GM12865 (cell line): ENCODE measurements around the gene ATP9B.

ENCODE experiments used
- DNase-seq: peaks from one replicate; pipeline ENCODE4 v3.0.0; 2010; ENCODE audit warnings: low read depth
- H3K4me3 ChIP-seq: 2 replicates; pipeline ENCODE4 v1.5.1; 2011; ENCODE audit warnings: mild to moderate bottlenecking, low read depth, low read length, control low read depth
- TF ChIP-seq, protein P1 (sequence below): IDR thresholded peaks from 2 replicates; pipeline ENCODE4 v1.5.1; 2011; ENCODE audit warnings: low read length, control low read depth, low read depth, inconsistent platforms; ENCODE audit not compliant: insufficient read depth; ENCODE audit errors: missing control alignments

The ATP9B gene

DNA sequence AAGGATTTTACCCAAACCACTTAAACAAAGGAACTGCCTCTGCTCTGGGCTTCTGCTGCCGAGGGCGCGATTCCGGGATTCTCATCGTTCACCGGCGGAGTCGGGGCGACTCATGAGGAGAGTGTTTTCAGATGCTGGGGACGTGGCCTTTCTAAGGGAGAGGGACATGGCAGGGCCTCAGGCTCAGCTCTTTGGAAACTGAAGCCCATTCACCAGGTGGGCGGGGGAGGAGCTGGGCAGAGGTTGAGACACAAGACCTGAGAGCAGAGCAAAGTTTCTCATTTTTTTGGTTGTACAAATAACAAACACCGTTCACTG is 356.3 kb downstream of the ATP9B start:
- TF ChIP-seq, protein P1, sequence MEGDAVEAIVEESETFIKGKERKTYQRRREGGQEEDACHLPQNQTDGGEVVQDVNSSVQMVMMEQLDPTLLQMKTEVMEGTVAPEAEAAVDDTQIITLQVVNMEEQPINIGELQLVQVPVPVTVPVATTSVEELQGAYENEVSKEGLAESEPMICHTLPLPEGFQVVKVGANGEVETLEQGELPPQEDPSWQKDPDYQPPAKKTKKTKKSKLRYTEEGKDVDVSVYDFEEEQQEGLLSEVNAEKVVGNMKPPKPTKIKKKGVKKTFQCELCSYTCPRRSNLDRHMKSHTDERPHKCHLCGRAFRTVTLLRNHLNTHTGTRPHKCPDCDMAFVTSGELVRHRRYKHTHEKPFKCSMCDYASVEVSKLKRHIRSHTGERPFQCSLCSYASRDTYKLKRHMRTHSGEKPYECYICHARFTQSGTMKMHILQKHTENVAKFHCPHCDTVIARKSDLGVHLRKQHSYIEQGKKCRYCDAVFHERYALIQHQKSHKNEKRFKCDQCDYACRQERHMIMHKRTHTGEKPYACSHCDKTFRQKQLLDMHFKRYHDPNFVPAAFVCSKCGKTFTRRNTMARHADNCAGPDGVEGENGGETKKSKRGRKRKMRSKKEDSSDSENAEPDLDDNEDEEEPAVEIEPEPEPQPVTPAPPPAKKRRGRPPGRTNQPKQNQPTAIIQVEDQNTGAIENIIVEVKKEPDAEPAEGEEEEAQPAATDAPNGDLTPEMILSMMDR = no peak
- no peak for DNase-seq
- no peak overlapping the region for H3K4me3 ChIP-seq

DNA sequence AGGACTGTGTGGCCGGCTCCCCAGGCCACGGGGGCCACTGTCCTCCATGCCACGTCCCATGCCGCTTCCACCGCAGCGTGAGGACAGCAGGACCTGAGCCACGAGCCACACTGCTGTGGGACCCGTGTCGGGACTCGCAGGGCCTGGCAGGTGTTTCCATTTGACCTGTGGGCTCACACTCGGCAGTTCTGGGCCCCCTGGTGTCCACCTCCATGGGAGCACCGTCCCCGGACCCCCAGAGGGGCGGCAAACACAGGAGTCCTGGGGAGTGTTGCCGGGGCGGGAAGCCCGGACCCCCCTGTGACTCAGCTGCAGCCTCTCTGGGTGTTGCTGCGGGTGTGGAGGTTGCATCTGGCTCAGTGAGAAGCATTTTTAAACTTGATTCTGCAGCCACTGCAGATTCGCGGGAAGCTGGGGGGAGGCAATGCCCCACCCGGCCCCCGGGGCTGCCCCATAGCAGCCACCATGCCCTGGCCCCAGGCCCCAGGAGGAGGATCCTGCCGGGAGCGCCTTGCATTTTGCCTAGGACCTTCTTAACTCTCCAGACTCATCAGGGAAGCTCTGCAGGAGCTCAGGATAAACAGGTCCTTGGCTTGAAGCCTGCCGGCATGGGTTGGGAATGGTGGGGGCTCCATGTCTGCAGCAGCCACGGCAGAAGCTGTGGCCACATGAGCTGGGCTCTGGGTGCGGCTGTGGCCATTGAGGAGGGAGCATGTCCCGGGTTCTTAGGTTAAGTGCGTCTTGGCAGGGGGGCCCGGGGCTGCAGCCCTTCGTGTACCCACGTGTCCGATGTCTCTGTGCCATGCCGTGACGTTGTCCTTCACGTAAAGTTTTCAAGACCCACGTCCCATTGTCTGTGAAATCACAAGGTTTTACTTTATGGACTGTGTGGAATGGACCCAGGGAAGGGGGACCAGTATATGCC is 357.4 kb downstream of the ATP9B start:
- H3K4me3 ChIP-seq = no peak overlapping the region
- DNase-seq = no peak
- TF ChIP-seq, protein P1 = no peak

DNA sequence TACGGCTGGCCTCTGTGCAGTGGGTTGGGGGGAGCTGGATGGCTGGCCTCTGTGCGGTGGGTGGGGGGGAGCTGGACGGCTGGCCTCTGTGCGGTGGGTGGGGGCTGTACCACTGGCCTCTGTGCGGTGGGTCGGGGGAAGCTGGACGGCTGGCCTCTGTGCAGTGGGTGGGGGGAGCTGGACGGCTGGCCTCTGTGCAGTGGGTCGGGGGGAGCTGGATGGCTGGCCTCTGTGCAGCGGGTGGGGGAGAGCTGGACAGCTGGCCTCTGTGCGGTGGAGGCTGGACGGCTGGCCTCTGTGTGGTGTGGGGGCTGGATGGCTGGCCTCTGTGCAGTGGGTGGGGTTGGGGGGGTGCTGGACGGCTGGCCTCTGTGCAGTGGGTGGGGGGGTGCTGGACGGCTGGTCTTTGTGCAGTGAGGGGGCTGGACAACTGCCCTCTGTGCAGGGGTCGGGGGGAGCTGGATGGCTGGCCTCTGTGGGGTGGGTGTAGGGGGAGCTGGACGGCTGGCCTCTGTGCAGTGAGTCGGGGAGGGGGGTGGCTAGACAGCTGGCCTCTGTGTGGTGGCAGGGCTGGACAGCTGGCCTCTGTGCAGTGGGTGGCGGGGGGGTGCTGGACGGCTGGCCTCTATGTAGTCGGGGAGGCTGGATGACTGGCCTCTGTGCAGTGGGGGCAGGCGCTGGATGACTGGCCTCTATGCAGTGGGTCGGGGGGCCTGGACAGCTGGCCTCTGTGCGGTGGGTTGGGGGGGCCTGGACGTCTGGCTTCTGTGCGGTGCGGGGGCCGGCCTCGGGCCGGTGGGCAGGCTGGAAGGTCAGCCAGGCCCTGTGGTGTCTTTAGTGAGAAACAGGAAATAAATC is 358.4 kb downstream of the ATP9B start:
- TF ChIP-seq, protein P1 = no peak
- no peak overlapping the region for H3K4me3 ChIP-seq
- no peak for DNase-seq
